Hematopoietic multipotent progenitor cell treated with erythropoietin and hydrocortisone succinate and interleukin-3 and kit ligand, for 15 days (in vitro differentiated cells): ENCODE data around the gene YIF1A.
A peak's percentile ranks its signal among the peaks of the same experiment; 100 is the strongest.
"Not testable (repeated sequence)": the region's sequence is repeated elsewhere in the genome, so short reads cannot be mapped to it uniquely, and the experiment has no call there.

Source experiments
- DNase-seq: peaks from one replicate; pipeline ENCODE4 v3.0.0-alpha.2; 2015; ENCODE audit warnings: low spot score

The YIF1A gene

DNA sequence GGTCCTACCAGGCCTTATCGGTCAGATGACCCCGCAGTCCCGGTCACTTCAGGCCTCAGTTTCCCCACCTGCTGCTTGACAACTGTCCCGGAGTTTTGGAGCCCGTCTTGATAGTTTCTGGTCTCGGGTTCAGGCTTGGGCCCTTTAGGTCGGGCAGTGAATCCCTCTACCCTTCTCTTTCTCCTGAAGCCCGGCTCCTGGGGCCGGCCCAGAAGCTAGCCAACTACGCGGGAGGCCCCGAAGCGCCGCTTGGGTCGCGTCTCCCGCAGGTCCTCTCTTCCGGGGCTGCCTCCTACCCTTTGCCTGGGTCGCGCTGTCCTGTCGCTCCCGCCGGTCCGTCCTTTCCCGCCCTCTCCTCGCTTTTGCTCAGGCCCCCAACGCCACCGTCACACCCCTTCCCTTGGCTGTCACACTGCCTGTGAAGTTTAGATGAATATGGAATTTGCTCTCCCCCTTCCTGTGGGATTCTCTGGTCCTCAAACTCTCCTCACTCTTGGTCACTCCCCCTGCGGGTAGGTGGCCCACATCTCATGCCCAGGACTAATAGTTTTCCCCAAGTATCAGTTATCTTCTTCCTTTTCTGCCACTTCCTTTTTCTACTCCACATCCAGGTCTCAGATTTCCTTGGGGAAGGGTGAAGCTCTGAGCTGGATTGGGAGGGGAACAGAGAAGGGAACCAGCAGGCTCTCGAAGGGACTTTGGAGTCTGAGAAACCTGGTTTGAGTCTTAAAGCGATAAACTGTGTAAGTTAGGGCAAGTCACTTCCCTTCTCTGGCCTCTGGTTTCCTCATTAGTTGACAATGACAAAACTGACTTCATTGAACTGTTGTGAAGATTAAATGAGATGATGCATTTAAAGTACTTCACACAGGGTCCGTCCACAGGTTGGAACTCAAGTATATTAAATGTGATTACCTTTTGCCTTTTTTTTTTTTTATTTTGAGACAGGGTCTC lies 19.7 kb downstream of the YIF1A start:
- DNase-seq, result peak; percentile 32

DNA sequence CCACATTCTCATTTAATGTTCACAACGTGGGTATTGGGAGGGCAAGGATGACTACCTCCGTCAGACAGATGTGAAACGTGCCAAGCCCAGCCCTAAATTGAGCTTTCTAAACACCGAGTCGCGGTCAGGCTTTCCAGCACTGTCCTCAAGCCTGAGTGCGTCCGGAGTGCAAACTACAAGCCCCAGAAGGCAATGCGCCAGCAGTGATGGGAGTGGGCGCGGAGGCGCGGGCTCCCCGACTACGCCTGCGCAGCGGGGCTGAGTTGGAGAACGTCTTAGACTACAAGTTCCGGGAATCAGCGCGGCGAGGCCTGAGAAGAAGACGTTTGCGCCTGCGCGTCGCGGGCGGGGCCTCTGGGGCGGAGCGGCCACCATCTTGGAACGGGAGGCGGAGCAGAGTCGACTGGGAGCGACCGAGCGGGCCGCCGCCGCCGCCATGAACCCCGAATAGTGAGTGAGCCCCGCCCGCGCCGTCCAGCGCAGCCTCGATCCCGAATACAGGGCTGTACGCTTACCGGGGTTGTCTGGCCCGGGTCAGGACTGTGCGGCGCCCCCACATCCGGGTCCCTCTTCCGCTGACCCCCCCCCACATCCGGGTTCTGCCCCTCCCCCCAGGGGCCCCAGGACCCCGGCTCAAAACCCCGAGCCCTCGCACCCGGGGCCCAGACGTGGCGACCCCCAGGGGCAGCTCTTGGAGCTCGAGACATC lies 20.5 kb downstream of the YIF1A start, which contains the start of gene RAB1B:
Gene RAB1B (plus strand): TSS at position 396 of the 708 bp plus-strand sequence. CDS start 41 bp downstream, at position 437.
- peak; percentile 100 for DNase-seq

DNA sequence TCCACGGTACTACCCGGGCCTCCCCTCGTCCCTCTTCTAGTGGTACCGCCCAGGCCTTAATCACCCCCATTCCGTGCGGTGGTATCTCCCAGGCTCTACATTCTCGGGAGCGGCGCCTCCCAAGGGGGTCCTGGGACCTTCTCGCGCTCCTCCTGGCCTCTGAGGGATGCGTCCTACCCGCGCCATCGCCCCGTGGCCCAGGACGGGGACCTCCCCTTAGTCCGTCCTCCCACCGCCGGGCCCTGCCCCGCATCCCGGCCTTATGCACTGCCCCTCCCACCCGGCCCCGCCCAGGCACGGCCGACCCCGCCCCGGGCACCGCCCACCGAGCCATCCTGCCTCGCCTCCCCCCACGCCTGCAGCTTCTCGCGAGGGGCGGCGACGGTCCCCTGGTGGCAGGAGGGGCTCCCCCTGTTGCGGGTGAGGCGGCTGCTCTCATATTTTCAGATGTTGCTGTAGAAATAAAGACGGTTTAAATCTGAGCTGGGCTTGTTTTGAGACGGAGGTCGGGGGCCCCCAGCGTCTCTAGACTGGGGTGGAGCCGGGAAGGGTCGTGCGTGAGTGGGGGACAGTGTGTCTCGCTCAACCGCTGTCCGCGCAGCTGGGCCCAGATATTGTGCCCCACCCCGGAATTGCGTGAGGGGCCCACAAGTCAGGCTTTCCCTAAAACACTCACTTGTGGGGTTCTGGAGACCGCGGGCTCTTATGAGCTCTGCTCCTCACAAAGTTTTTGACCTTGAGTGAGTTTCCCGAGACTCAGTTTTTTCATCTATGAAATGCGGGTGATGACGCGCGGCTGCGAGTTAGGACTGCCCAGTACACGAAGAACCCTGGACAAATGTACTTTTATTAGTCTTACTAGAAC lies 21.3 kb downstream of the YIF1A start:
- peak; percentile 79 for DNase-seq

DNA sequence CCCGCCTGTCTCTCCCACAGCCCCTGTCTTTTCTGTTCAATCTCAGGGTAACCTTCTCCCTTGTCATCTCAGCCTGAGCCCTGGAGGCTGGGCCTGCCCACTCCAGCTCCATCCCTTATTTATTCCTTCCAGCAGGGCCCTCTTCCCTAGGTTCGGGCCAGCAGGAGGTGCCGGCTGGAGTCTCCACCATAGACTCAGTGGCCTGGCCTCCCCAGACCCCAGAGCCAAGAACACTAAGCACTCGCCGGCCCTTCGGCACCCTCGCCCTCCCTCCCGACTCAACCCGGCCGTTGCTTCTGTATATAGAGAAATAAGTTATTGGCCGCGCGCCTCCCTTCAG lies 21.9 kb downstream of the YIF1A start:
- no peak for DNase-seq

DNA sequence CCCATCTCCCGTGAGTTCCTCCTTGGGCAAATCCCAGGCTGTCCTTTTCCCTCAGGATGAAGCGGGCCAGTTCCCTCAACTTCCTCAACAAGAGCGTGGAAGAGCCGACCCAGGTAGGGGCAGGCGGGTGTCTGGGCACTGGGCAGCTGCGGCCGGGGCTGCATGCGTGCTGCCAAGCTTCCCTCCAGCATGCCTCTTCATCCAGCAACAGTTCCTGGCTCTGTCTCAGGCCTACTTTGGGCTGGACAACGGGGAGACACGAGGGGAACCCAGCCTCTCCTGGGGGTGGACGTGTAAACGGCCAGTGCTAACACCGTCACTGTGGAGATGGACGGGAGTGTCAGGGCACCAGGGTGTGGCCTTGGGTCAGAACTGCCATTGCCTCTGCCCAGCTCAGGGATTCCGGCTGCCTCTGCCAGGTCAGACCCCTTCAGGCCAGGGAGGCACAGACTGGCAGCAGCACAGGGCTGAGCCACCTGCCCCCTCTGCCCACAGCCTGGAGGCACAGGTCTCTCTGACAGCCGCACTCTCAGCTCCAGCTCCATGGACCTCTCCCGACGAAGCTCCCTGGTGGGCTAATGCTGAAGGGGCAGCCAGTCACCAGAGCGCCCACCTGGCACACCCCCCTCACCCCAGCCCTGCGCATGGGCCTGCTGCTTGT lies 22.4 kb downstream of the YIF1A start:
- DNase-seq, result no peak

DNA sequence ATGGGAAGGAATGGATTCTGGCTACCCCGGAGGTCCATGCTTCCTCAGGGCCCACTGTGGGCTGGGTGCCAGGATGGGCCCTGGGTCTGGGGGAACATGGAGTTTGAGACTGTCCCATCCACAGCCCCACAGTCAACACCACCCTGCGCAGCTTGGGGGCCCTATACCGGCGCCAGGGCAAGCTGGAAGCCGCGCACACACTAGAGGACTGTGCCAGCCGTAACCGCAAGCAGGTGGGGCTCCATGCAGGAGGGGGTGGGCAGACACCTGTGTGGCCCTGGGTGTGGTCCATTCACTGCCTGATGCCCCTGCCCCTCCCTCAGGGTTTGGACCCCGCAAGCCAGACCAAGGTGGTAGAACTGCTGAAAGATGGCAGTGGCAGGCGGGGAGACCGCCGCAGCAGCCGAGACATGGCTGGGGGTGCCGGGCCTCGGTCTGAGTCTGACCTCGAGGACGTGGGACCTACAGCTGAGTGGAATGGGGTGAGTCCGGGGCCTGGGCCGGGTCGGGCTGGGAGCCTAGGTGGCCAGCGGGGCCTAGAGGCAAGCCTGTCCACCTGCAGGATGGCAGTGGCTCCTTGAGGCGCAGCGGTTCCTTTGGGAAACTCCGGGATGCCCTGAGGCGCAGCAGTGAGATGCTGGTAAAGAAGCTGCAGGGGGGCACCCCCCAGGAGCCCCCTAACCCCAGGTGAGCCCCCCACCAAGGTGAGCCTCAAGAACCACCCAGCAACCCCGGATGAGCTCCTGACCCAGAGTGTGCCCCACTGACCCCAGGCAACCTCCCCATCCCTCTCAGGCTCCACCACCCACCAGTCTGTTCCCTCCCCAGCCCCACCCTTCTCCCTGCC lies 23.2 kb downstream of the YIF1A start:
- no peak for DNase-seq

DNA sequence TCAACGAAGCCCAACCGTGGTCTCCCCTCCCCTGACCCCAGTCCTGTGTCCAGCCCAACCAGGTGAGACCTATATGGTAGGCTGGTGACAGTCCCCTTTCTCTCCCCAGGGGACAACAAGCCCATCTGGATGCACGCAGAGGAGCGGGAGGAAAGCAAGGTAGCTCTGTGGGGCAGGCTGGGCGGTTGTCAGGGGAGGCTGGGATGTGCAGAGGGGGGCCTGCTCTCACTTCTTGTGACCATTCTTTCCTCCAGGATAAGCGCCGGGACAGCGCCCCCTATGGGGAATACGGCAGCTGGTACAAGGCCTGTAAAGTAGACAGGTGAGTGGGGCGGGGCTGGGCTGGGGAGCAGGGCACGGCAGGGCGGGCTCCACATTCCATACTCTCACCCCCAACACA lies 24.0 kb downstream of the YIF1A start:
- DNase-seq, result peak; percentile 24

DNA sequence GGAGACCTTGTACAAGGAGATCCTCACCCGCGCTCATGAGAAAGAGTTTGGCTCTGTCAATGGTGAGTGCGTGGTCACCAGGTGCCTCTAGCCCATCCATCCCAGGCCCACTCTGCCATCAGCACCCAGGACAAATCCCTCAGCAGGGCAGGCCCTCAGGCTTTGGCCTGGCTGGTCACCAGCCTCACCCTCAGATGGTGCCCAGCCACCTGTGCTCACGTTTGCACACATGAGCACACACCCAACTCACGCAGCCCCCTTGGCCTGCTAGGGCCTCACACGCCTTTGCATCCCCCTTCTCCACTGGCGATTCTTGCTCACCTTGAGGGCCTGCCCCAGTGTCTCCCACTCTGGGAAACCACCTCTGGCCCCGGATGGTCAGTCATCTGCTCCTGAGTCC lies 24.6 kb downstream of the YIF1A start:
- DNase-seq, result no peak

DNA sequence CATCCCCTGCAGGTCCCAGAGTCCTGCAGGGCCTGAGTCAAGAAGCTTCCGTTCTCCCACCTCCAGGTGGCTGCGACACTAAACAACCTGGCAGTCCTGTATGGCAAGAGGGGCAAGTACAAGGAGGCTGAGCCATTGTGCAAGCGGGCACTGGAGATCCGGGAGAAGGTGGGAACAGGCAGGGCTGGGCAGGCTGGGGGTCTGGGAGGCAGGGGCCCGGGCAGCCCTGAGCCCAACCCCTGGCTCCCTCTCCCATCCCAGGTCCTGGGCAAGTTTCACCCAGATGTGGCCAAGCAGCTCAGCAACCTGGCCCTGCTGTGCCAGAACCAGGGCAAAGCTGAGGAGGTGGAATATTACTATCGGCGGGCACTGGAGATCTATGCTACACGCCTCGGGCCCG lies 25.2 kb downstream of the YIF1A start:
- DNase-seq, result no peak

DNA sequence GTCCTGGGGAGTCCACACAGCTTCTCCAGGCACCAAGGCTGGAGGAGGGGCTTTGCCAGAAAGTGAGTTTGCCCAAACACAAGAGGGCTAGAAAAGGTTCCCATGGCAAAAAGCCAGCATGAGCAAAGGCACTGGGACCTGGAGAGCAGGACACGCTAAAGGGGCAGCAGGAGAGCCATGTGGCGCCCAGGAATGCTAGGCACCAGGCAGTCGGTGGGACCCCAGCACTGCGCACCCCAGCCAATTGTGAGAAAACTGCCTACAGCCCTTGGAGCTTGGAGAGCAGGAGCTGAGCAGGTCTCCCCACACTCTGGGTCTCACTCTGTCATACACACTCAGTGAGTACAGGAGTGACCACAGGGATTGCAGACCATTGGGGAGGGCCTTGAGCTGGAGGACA lies 25.7 kb downstream of the YIF1A start:
- no peak for DNase-seq

DNA sequence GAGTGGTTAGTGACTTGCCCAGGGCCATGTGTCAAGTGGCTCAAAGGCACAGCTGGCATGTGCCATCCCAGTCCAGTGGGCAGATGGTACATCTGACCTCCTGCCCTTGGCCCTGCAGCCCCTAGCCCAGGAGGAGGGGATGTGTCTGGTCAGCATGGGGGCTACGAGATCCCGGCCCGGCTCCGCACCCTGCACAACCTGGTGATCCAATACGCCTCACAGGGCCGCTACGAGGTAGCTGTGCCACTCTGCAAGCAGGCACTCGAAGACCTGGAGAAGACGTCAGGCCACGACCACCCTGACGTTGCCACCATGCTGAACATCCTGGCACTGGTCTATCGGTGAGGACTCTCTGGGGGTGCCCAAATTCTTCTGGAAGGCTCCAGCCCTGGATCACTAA lies 26.2 kb downstream of the YIF1A start:
- DNase-seq, result no peak

DNA sequence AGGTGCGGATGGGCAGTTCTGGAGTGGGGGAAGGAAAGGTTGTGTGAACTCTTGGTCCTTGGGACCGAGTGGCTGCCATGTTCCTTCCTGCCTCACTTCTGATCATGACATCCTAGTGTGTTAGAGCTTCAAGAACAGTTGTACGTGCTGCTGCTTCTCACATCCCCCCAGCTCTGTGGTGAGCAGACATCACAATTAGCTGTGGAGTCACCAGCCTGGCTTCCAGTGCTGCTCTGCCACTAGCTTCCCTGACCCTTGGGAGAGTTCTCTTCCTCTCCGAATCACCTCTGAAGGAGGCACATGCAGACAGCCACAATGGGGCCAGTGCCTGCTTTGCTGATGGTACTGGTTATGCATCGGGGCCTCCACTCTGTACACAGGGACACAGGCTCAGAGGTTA lies 26.8 kb downstream of the YIF1A start:
- no peak for DNase-seq

DNA sequence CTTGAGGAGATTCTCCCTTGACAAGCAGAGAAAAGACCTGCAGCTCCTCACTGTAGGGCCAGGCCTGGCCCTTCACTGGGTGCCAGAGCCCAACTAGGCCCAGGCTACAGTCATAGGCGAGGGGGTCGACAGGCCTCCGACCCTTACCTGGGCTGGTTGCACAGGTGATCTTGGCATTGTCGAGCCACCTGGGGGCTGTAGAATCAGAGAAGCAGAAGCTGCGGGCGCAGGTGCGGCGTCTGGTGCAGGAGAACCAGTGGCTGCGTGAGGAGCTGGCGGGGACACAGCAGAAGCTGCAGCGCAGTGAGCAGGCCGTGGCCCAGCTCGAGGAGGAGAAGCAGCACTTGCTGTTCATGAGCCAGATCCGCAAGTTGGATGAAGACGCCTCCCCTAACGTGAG lies 27.4 kb downstream of the YIF1A start:
- DNase-seq, result no peak

DNA sequence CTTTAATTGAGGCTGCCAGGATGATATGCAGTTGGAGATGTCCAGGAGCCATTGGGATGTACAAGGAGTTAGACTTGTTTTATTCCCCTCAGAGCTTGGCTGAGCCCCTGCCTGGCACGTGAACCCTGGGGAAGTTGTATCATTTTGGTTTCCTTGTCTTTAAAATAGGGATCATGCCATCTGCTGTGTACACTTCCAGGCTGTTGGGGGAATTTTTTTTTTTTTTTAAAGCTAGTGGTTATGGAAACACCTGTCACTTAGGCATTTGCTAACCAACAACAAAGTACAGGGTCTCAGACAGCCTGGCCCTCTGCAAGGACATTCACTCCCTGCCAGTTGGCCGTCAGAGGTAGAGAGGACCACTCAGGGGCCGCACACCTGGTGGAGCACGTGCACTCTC lies 29.0 kb downstream of the YIF1A start:
- no peak for DNase-seq

DNA sequence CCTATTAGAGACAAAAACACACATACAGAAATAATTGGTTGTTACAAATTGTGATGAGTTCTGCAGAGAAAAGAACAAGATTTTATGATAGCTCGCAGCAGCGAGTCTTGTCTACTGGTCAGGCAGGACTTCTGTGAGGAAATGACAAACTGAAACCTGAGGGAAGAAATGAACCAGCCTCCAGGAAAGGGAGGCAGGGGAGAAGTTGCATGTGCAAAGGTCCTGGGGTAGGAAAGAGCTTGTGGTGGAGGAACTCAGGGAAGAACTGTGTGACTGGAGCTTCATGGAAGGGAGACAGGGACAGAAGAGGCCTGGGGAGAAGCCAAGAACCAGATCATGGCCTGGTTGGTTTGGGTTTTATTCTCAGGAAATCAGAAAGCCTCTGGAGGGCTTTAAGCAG lies 29.7 kb downstream of the YIF1A start:
- no peak for DNase-seq

DNA sequence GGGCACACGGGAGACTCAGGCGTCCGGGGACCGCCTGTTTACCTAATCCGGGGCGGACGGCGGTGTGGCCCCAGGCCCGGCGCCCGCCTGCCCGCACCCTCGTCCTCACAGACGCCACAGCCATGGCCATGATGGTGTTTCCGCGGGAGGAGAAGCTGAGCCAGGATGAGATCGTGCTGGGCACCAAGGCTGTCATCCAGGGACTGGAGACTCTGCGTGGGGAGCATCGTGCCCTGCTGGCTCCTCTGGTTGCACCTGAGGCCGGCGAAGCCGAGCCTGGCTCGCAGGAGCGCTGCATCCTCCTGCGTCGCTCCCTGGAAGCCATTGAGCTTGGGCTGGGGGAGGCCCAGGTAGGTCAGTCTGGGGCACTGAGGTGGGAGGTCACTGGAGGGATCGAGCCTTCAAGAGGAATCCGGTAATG lies 30.5 kb downstream of the YIF1A start:
- DNase-seq, result no peak

DNA sequence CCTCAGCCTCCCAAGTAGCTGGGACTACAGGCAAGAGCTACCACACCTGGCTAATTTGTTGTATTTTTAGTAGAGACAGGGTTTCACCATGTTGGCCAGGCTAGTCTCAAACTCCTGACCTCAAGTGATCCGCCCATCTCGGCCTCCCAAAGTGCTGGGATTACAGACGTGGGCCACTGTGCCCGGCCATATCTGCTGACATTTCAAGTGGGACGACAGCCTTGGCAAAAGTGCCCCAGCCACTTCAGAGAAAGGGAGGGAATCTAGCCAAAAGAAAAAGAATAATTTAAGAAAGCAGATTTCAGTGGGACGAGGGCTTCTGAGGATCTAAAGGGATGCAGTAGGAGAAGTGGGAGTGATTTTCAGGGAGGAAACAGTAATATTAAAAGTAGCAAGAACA lies 35.9 kb downstream of the YIF1A start:
- not testable (repeated sequence) for DNase-seq

DNA sequence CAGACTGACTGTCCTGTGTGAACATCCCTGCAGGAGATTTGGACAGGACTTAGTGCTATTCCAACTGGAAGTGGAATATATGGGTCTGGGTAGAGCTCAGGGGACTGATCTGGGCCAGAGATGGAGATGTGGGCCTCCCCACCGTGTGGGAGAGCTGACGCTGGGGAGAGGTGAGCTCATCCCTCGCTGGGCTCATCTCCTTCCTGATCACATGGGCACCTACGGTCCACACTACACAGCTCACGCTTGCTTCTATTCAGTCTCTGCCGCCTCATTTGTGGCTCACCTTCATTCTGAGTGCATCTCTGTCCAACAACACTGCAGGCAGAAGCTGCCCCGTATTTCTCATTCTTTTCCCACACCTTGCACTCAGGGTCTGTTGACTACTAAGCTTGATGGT lies 37.1 kb downstream of the YIF1A start:
- no peak for DNase-seq

DNA sequence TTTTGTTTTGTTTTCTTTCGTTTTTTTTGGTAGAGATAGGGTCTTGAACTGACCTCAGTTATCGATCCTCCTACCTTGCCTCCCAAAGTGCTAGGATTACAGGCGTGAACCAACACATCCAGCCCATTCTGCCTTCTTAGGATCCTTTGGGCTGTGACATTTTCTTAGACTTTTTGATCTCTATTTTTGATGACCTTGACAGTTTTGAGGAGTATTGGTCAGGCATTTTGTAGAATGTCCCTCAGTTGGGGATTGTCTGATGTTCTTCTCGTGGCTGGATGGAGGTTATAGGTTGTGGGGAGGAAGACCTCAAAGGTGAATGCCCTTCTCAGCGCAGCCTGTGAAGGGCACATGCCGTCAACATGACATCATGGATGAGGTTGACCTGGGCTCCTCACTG lies 40.0 kb downstream of the YIF1A start:
- DNase-seq, result no peak

DNA sequence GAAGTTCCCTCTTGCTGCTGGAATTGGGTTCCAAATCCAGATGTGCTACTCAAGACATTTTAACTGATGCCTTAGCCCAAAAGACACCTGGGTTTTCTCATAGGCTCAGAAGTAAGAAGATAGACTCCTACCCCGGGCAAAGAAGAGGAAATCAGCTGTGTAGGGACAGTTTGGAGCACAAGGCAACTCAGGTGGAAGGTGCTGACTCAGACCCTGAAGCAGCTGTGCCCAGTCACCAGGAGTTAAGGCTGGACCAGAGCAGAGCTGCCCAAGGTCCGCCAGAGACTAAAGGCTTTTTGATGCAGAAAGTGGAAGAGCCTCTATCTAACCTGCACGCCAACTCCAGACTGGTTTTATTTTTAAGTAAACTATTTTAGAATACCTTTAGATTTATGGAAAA lies 41.1 kb downstream of the YIF1A start:
- no peak for DNase-seq

DNA sequence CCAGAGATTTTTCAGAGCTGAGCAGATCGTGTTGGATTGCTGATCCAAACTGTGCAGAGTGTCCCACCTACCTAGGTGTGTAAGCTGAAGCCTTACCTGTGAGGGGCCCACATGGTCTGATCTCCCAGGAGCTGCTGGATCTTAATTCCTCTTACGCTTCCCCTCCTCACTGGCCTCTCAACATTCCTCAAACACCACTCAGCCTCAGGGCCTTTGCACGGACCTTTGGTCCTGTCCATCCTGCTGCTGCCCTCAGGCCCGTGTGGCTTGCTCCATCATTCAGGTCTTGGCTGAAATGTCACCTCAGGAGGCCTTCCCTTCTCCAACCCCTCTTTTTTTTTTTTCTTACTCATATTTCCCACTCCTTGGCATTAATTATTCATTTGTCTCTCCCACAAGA lies 41.6 kb downstream of the YIF1A start:
- DNase-seq, result no peak
